ENCODE results near the gene SLC6A18.

SLC6A18 gene

DNA sequence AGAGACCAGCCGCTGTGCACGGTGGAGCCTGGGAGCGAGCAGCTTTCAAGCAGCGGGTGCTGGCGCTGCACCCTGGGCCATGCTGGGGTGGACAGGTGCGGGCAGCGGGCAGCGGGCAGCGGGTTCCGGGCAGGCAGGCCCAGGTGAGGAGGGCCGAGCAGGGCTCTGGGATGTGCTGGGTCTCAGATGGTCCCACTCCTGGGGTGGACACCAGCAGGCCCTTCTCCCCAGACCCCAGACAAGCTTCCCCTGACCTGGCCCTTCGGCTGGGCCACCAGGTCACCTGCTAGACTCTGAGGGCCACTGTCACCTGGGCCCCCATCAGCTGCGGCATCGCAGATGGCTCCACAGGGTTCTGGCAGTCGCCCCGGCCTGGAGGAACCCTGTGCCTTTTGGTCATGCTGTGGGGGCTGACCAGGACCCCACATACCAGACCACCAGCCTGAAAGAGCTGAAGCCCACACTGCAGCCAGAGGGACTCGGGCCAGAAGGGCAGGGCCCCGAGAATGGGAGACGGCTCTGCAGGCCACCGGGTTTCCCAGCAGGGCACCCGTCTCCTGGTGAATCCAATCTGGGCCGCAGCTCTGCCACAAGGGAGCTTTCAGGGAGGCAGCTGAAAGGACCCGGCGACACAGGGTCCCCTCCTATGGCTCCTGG, 21.7 kb upstream of the SLC6A18 start:
- no peak for DNase-seq (ENCODE audit: low spot score)

DNA sequence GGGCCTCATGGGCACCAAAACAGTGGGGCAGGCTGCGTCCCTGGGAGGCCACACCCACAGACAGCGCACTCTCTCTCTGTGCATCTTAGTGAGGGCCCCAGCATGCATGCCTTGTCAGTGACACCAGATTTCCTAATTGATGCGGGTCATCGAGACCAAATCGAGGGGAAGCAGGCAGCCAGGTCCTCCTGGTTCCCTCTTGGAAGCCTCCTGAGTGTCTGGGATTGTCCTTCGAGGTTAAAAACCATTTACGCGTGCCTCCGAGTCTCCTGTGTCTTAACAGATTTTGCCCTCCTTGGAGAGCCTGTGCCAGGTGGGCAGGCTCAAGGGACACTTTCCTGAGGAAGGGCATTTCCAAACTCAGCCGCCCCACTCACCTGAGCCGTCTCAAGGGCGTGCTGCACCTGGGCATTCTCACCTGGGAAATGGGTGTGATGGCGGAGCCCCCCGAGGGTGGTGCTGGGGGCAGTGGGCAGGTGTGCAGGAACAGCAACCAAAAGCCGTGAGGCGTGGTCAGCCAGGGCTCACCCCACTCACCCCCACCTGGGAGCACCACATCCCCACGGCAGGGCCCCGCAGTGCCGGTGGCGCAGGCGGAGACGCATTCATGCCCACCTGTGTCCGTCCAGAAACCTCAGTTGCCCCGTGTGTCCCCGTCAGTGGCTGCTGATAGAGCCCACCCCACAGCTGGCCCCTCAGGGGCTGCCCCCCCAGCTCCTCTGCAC, 21.1 kb upstream of the SLC6A18 start:
- DNase-seq (ENCODE audit: low spot score), result no peak

DNA sequence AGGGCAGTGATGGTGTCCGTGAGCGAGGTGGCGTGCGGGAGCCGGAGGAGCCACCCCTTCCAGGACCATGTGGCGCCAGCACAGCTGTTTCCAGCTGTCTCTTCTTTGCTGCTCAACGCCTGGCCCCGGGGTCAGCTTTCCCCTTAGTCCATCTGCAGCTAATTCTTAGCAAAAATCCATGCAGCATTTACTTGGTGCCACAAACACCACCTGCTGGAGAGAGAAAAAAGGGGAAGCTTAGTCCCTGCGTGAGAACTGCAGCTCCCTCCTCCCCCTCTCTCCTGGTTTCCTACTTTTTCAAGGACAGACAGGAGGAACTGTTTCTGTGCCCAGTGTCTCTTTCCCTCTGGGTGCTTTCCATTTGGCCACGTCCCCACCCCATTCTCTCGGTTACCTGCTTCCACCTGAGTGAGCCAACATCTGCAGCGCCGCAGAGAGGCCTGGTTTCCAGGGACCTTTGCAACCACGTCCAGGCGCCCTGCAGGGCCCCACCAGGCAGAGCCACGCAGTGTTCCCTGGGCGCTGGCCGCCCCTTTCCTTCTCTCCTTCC, 20.4 kb upstream of the SLC6A18 start:
- peak; percentile 57 for DNase-seq (ENCODE audit: low spot score)

DNA sequence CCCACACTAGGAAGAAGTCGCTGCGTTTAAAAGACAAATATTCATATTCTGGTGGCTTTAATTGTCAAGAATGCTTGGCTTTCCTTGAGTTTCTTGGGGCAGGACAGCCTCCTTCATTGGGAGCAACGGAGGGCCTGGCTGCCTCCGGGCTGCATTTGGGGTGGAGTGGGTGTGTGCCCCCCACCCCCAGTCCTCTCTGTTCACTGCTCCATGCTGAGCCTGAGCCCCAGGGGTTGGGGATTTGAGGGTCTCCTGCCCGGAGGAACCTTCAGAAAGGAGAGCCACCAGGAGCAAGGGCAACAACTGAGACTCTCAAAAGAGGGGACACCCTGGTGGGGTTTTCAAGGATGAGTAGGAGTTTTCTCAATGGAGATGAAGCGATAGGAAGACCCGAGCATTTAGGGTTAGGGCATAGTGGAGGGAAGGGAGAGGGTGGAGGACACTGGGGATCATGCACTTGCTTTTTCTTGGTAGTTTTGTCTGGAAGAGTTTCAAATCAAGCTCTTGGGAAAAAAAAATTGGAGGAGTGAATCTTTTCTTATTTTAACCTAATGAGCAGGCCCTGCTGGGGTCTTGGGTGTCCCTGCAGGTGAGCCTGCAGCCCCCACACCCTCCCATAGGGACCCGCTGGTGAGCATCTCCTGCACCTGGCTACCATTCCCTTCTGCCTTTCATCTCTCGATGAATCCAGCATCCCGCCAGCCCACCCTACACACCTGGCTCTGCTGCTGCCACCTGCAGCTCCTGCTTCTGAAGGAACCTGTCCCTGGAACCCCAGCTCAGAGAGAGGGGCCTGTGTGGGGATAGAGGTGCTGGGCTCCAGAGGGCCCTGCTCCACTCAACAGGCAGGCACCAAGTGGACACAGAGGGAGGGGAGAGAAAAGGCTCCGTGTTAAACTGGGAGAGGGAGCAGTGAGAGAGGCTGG, 19.7 kb upstream of the SLC6A18 start:
- DNase-seq (ENCODE audit: low spot score), result no peak

DNA sequence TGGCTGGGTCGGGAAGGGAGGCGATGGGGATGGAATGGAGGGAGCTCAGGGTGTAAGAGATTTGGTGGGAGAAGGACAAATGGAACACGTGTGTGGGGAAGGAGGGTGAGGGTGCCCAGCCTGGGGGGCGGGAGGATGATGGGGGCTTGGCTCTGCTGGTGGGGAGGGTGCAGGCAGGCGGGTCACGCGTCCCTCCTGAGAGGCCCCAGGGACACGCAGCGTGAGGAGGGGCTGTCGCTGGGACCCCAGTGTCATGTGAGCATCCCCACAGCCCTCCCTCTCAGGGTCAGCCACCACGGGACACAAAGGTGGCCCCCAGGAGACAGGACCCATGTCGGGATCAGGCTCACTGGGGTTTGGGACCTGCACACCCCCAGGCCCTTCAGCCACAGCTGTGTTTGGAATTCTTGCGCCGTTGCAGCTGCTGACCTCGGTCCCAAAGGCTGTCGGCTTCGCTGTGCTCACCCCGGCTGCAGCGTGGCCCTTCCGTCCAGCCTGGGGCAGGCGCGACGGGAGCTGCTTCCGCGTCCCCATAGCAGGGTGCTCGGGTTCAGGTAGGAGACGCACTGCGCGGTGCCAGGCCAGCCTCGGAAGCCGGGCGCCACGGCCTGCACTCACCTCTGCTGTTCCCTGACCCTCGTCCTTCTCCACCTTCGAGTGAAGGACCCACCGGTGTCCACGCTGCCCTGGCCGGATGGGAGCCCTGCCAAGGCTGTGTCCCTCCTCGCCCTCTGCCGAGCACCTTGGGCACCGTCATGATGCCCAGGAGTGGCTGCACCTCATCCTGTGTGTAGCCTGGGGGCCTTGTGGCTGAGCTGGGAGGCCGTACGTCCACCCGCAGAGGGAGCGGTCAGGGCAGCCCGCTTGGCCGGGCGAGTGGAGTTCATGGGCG, 18.4 kb upstream of the SLC6A18 start:
- no peak for DNase-seq (ENCODE audit: low spot score)

DNA sequence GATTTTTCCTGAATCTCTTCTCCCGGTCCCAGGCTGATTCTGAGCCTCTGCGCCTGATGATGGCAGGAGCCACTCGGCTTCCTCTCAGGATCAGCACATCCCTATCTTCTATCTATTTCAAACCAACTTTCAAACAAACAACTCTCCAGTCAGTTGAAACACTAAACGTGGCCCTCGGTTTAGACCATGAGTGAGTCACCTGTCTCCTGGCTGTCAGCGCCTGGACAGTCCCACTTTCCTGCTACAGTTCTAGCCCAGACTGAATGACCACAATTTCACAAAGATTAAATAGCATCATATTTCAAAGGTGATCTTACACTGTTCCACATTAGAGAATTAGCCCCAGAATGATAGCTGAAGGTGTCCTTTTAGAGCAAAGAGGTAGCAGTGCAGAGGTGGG, 17.6 kb upstream of the SLC6A18 start:
- DNase-seq (ENCODE audit: low spot score), result no peak

DNA sequence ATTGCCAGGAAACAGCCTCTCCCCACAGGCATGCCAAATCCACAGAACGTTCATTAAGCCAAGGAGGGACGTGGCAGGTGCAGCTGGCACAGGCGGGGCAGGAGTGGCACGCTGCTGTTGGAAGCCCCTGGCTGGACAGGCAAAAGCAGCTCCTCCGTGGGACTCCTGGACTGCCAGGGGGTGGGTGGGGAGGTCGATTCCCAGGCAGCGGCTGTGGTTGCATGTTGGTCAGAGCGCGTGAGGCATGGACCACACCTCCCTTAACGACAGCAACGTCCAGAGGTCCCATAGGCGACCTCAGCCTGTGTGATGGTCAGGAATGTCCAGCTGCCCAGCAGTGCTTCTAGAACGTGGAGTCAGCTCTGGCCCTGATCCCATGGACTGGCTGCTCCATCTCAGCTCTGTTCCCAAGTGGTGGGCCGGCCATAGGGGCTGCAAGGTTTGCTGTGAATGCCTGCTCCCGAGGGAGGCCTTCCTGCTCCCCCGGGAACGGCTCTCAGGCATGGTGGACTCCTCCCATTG, 16.9 kb upstream of the SLC6A18 start:
- DNase-seq (ENCODE audit: low spot score), result no peak

DNA sequence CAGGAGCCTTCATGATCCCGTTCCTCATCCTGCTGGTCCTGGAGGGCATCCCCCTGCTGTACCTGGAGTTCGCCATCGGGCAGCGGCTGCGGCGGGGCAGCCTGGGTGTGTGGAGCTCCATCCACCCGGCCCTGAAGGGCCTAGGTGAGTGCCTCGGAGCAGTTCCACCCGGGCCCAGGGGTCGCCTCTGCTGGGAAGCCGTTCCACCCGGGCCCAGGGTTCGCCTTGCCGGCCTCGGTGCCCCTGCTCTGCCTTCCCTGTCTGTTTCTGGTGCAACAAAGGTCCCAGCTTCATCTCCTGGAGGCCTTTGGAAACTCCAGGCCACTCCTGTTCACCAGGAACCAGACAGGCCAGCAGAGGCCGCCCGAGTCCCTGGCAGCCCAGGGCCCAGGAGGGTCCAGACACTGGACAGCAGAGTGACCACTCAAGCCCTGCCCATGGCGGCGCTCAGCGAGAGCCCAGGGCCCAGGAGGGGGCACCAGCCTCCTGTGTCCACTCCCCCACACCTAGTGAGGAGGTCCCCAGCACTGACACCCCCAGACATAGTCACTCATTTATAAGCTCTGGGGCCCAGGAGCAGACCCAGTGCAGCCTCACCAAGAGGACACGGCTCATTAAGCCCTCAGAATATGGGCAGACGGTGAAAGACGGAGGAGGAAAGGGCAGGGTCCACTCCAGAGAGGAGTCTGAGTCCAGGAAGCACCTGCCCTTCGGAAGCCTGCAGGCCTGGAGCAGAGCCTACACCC, 16.3 kb upstream of the SLC6A18 start:
- DNase-seq (ENCODE audit: low spot score), result no peak

DNA sequence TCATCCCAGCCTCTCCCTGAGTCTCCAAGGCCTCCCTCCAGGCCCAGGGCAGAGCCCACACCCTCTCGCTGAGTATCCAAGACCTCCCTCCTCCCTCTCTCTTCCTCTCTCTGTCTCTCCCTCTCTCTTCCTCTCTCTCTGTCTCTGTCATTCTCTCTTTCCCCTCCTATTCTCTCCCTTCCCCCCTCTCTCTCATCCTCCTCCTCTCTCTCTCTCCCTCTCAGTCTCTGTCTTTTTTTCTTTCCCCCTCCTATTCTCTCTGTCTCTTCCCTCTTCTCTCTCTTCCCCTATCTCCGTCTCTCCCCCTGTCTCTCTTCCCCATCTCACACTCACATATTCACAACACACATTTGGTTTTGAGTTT, 15.7 kb upstream of the SLC6A18 start:
- no peak for DNase-seq (ENCODE audit: low spot score)

DNA sequence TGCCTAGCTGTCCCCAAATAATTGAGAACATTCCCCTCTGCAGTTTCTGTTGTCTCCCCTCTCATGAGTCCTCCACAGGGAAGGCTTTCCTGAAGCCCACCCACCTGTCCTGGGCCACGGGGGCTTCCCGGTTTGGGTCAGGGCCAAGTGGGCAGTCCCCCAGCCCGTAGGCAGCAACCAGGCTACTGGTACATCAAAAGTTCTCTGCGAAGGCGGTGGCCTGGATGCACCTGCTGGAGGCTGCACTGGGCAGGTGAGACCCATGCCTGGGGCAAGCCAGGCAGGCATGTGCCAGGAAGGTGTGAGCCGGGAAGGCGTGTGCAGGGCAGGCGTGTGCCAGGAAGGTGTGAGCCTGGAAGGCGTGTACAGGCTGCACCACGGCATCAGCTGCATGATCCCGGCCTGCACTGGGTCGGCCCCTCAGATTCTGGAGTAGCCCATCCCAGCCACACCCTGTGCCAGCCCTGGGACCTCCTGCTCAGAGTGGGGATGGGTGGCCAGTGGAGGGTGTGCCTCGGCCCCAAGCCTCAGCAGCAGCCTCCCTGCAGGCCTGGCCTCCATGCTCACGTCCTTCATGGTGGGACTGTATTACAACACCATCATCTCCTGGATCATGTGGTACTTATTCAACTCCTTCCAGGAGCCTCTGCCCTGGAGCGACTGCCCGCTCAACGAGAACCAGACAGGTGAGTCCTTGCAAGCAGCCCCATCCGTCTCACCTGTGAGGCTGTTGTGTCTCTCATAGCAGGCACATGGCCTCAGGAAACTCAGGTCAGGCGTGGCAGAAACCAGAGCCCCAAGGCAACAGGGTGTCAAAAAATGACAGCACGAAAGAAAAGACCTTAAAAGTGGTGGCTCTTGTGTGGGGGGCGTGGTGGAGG, 15.0 kb upstream of the SLC6A18 start:
- DNase-seq (ENCODE audit: low spot score), result no peak

DNA sequence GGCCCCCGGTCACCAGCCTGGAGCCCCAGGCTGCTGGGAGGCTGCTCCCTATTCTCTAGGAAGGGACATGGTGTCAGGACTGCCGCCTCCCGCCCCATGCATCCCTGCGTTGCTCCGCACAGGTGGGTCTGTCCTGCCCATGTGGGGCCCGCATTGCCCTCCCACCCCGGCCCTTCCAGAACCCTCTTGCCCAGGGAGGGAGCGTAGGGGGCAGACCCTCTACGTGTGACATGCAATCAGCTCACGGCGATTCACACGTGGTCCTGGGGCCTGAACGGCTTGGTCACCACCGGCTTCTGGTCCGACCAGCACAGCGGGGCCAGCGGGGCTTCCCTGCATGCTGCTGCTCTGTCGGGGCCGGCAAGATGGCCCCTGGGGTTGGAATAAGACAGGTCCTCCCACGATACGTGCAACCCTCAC, 14.3 kb upstream of the SLC6A18 start:
- no peak for DNase-seq (ENCODE audit: low spot score)

DNA sequence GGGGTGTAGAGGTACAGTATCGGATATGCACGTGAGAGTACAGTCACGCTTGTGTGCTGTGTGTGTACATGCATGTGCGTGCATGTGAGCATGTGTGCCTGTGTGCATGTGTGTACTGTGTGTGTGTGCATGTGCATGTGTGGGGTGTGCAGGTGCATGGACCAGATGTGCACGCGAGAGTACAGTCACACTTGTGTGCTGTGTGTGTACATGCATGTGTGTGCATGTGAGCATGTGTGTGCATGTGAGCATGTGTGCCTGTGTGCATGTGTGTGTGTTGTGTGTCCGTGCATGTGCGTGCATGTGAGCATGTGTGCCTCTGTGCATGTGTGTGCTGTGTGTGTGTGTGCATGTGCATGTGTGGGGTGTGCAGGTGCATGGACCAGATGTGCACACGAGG, 13.5 kb upstream of the SLC6A18 start:
- no peak for DNase-seq (ENCODE audit: low spot score)

DNA sequence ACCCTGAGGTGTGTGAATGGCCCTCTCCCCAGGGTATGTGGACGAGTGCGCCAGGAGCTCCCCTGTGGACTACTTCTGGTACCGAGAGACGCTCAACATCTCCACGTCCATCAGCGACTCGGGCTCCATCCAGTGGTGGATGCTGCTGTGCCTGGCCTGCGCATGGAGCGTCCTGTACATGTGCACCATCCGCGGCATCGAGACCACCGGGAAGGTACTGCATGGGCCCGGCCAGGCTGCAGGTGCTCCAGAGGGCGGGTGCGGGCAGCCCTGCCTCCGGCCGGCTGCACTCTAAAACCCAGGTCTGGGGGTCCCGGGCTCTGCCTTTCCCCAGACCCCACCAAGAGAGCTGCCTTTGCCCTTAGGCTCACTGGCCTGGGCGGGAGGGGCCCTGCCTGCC, 12.9 kb upstream of the SLC6A18 start:
- DNase-seq (ENCODE audit: low spot score), result no peak

DNA sequence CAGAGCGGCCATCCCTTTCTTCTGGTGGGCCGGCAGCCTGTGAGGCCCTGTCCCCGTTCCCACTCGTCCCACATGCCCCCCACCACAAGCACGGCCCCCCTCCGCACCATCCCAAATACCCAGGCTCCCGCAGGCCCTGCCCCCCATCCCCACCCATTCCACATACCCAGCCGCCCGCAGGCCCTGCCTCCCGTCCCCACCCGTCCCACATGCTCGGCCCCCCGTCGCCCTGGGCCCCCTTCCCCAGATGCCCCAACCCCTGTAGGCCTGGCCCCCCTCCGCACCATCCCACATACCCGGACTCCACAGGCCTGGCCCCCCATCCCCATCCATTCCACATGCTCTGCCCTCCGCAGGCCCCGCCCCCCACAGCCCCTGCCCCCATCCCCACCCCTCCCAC, 12.3 kb upstream of the SLC6A18 start:
- DNase-seq (ENCODE audit: low spot score), result no peak

DNA sequence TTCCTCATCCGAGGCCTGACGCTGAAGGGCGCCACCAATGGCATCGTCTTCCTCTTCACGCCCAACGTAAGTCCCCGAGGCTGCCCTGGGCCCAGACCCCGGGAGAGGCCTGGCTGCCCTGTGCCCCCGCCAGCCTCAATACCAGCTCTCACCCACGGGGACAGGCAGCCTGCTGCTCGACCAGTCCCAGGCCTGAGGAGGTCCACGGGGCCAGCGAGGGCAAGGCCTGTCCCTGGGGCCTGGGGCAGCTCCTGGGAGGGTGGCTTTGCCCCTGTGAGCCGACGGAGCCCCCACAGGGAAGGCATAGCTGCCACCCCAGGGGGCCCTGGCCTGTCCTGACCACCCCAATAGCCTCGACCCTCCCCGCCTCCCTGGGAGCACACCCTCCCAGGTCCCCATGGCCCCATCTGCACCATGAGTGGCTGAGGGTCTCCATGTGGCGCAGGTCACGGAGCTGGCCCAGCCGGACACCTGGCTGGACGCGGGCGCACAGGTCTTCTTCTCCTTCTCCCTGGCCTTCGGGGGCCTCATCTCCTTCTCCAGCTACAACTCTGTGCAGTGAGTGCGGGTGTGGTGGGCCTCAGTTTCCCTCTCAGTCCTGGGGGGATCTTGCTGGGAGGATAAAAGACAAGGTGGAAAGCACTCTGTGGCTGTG, 11.5 kb upstream of the SLC6A18 start:
- no peak for DNase-seq (ENCODE audit: low spot score)

DNA sequence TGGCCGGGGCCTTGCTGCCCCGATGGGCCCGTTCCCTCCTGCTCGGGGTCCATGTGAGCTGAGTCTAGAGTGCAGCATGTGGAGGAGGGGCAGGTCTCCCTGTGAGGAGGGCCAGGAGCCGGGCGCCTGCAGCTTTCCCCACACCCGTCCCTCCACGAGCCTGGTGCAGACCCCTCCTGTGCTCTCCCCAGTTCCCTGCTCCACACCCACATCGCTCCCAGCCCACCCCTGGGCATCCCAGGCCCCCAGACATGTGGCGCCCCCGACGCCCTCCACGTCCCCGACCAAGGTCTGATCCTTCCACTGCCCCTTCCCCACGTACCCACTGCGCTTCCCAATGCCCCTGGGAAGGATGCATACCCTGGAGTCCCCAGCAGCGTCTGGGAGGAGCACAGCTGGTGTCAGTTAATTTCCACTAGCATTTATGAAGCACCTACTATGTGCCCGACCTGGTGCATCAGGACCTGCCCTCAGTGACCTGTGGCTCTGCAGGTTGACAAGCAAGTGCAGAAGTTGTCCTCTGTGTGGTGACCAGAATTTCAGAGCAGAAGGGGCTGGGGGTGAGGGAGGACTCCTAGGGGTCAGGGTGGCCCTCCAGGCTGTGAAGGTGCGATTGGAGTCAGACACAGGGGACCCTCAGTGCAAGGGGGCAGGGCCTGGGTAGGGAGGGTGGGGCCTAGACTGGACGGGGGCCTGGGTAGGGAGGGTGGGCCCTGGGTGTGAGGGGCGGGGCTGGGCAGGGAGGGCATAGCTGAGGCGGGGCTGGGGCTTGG, 10.8 kb upstream of the SLC6A18 start:
- no peak for DNase-seq (ENCODE audit: low spot score)

DNA sequence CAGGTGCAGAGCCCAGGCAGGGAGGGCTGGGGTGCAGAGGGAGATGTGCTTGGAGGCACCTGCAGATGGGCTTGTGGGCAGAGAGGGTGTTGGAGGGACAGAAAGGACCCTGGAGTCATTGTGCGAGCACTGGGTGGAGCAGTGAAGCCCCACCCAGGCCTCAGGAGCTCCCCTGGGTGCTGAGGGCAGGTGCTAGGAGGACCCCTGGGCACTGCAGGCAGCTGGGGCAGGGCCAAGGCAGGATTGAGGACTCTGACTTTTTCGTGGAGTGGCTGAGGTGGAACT, 10.3 kb upstream of the SLC6A18 start:
- peak; percentile 57 for DNase-seq (ENCODE audit: low spot score)

DNA sequence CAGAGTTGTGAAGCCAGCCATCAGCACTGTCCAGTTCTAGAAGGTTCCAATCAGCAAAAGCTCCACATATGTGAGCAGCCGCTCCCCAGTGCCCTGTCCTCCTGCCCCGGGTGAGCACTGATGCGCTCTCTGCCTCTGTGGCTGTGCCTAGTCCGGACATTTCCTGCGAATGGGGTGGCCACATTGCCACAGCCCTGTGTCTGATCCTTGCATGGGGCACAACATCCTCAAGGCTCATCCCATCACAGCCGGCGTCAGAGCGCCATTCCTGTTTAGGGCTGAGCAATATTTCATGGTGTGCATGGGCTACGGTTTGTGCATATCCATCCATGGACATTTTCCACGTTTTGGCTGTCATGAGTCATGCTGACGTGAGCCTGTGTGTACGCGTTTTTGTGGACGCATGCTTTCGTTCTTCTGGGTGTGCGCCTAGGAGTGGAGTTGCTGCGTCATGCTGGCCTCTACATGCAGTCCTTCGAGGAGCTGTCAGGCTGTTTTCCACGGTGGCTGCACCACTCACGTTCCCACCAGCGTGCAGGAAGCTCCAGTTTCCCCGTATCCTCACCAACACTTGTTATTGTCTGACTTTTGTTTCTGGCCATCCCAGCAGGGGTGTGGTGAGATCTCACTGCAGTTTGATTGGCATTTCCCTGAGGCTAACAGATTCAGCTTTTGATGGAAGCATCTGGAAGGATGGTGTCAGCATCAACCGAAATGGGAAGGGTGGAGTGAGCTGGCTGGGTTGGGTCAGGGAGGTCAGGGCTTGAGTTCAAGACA, 9.7 kb upstream of the SLC6A18 start:
- no peak for DNase-seq (ENCODE audit: low spot score)

Data from NAMALWA (cell line).